ENCODE data around the gene HAUS8.

HAUS8 gene

GRCh38 chr19:17075864-17076542 is 751 bp upstream of the HAUS8 start:
- no peak for DNase-seq (ENCODE audit: low read depth)

DNA sequence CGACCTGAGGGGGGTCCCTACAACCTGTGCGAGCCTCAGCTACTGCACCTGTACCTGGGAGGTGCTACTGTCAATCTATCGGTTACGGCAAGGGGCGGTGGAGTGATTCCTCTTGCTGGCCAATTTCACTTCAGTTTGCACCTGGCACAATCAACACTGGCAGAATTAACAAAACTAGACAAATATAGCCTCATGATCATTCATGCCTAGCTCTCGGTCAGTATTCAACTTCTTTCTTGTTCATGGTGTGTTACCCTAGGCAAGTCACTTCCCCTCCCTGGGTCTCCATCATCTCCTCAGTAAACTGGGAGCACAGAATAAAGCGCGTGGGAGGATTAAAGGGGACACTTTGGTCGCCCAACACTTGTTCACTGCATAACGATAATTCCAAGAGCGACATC is 618 bp downstream of the HAUS8 start:
- DNase-seq (ENCODE audit: low read depth) = no peak

- no peak for DNase-seq (ENCODE audit: low read depth)
Observed at GRCh38 chr19:17073869-17074633, 1.2 kb downstream of the HAUS8 start.

- no peak for DNase-seq (ENCODE audit: low read depth)
Observed at GRCh38 chr19:17070912-17071311, 4.3 kb downstream of the HAUS8 start.

DNA sequence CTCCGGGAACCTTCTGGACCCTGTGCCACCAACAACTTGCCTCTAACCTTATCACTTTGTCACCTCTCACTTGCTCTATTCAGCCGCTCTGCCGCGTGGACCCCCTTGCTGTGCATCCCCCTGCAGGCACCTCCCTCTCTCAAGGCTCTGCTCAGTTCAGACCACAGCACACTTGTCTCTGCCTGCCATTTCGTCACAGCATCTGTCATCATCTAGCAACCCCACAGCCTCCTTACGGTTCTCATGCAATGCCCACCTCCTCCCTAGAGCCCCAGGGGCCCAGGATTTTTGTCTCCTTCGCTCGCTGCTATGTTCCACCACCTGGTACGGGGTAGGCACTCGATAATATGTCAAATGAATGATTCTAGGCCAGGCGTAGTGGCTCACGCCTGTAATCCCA is 4.8 kb downstream of the HAUS8 start:
- no peak for DNase-seq (ENCODE audit: low read depth)

DNA sequence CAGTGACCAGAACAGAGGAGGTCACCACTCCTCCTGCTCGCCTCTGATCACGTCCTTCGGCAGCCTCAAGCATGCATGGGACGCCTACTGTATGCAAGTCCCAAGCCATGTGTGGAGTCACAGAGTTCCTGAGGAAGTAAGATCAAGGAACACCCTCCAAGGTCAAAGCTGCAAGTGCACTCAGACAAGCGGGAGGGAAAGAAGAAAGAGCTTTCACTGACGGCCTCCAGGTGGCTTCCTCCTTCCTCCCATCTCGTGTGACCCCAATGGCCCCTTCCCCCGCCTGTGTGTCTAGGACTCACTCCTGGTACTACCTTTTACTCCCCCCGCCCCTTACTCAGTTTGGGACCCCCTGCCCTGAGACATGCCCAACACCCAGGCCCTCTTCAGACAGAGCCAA is 6.1 kb downstream of the HAUS8 start:
- no peak for DNase-seq (ENCODE audit: low read depth)

DNA sequence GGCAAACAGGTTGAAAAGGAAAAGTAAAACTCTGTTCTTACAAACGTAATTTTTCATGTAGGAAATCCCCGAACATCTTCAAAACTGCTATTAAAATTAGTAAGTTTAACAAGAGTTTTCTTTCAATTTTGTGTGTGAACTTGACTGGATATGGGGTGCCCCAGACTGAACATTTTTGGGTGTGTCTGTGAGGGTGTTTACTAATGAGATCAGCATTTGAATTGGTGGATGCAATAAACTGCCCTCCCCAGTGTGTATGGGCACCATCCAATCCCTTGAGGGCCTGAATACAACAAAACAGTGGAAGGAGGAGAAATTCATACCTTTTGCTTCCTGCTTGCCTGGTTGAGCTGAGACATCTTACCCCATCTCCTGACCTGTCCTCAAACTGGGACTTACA is 11.8 kb downstream of the HAUS8 start:
- no peak for DNase-seq (ENCODE audit: low read depth)

DNA sequence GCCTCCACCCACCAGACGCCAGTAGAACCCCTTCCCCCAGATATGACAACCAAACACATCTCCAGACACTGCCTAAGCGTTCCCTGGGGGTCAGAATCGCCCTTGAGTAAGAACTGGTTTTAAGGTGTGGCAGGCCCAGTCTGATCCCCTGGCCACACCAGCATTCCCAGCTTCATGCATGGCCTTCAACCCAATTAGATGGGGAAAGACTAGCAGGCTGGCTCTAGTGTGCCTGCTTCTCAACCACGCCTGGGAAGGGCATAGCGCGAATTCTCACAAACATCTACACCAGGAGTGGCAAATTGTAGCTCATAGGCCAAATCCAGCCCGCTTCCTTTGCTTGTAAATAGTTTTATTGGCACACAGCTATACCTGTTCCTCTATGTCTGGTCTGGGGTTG is 13.6 kb downstream of the HAUS8 start:
- DNase-seq (ENCODE audit: low read depth) = no peak

DNA sequence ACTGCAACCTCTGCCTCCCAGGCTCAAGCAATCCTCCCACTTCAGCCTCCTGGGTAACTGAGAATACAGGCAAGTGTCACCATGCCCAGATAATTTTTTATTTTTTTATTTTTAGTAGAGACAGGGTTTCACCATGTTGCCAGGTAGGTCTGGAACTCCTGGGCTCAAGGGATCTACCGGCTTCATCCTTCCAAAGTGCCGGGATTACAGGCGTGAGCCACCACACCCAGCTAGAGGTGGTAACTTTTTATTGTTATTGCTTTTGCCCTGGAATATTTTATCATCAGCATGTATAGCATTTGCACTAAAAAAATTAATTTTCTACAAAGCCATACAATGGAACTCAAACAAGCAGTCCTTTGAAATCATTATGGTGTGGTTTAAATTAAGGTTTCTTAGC is 14.0 kb downstream of the HAUS8 start:
- DNase-seq (ENCODE audit: low read depth) = no peak

DNA sequence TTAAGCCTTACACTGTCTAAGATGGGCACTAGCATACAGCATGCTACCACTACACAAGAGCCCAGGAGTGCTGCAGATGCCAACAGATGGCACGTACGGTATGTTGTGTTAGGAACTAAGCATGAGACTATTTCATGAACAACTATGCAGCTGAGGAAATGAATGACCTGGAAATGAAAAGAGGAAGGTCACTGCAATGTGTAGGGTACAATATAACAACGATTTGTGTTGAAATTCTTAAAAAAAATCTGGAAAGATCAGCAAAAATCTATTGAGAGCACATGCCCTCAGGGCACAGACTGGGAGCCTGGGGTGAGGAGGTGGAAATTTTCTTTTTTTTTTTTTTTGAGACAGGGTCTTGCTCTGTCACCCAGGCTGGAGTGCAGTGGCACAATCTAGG is 14.4 kb downstream of the HAUS8 start:
- DNase-seq (ENCODE audit: low read depth) = no peak

- DNase-seq (ENCODE audit: low read depth) = no peak
Observed at GRCh38 chr19:17058236-17058635, 17.0 kb downstream of the HAUS8 start.

GRCh38 chr19:17055636-17056035 is 19.6 kb downstream of the HAUS8 start:
- DNase-seq (ENCODE audit: low read depth) = no peak

DNA sequence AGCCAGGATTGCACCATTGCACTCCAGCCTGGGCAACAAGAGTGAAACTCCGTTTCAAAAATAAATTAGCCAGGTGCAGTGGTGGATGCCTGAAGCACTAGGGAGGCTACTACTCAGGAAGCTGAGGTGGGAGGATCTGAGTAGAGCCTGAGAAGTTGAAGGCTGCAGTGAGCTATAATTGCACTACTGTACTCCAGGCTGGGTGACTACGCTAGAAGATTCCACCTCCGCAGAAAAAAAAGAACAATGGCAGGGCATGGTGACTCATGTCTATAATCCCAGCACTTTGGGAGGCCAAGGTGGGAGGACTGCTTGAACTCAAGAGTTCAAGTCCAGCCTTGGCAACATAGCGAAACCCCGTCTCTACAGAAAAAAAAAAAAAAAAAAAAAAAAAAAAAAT is 20.5 kb downstream of the HAUS8 start:
- DNase-seq (ENCODE audit: low read depth) = no peak

- DNase-seq (ENCODE audit: low read depth) = no peak
Observed at GRCh38 chr19:17052439-17052838, 22.8 kb downstream of the HAUS8 start.

DNA sequence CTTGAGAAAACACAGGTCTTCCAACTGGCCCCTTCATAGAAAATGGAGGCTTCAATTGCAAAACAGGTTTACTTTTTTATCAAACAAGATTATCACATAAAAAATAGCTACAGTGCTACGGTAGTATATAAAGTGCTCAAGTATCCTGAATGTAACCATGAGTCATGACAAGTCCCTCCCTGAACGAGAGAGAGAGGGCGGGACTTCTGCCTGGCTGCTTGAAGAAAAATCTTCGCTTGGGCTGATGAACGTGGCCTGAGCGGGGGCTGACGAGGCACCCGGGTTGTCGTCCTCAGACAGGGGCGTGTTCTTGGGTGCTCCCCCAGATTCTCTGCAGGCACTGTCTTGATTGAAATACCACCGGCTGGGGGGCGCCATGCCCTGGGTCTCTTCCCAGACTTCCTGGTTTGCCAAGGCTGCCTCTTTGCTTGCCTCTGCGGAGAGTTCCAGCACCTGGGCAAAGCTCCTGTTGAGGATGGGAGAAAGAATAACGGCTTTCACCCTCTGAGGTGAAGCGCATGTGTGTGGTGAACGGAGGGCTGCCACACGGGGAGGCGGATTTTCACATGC is 25.5 kb downstream of the HAUS8 start:
- no peak for DNase-seq (ENCODE audit: low read depth)

DNA sequence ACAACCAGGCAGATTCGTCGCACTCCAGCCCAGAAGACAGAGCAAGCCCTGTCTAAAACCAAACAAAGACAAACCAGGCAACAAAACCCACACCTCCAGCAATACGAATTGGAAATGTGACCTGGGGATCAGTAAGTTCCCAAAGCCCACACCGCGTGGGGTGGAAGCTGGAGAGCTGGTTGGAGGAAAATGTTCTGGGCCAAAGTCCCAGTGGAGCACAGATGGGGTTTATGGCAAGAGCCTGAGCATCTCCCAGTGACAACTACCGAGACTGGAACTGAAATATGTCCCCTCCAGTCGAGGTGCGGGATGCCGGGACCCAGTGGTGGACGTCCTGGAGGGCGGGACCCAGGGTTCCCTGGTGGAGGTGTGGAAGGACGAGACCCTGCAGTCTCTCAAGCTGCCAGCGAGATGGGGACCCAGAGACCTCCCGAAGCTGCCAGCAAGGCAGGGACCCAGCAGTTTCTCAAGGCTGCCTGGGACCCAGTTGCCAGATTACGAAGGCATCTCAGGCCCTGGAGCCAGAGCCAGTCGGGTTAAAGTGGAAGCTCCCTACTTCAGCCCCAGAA is 26.3 kb downstream of the HAUS8 start:
- DNase-seq (ENCODE audit: low read depth) = no peak

GRCh38 chr19:17045907-17046502 is 29.2 kb downstream of the HAUS8 start:
- DNase-seq (ENCODE audit: low read depth) = no peak

- no peak for DNase-seq (ENCODE audit: low read depth)
Observed at GRCh38 chr19:17043744-17044143, 31.5 kb downstream of the HAUS8 start.

- DNase-seq (ENCODE audit: low read depth) = no peak
Observed at GRCh38 chr19:17041976-17042375, 33.3 kb downstream of the HAUS8 start.

DNA sequence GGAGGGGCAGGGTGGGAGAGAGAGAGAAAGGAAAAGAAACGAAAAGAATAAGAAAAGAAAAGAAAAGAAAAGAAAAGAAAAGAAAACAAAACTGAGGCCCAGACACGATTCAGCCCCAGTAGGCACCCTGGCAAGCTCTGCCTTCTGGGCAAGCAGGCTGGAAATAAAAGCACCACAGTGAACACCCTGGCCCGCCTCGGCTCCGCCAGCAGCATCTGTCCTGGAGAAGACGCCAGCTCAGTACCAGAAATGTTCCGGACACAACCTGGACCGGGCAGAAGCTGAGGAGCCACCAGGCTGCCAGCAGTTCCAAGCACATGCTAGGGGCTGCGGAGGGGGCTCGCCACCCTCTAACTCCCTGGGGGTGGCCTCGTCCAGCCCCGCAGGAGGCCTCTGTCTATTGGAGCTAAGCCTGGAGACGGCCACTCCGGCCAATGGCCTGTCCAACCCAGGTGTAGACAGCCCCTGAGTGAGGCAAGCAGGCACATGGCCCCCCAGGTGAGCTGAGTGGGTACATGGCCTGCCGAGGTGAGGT is 37.2 kb downstream of the HAUS8 start:
- no peak for DNase-seq (ENCODE audit: low read depth)

DNA sequence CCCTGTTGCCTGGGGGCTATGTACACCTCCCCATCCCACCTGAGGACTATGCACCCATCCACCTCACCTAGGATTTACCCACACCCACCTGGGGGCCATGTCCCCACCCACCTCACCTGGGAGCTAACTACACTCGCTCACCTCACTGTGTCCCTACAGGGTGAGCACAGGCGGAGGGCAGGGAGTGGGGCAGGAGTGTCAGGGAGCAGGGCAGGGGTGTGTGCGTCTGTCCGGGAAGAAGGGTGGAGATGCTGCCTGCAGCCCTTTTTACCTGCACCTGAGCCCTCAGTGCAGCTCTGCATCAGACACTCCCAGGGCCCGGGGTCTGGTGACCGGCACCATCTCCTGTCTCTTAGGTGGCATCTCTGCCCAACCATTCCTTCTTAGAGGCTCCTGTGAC is 38.1 kb downstream of the HAUS8 start:
- no peak for DNase-seq (ENCODE audit: low read depth)

DNA sequence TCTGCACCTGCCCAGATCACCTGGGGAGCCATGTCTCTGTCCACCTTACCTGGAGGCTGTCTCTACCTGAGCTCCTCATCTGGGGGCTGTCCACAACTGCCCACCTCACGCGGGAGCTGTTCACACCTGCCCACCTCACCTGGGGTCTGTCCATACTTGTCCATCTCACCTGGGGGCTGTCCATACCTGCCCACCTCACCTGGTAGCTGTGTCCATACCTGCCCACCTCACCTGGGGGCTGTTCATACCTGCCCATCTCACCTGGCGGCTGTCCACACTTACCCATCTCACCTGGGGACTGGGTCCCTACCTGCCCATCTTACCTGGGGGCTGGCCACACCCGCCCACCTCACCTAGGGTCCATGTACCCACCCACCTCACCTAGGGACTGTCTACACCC is 38.6 kb downstream of the HAUS8 start:
- DNase-seq (ENCODE audit: low read depth) = no peak

Measured in HS-27A (cell line).